Measurements from ENCODE around the gene HNRNPUL1. TPM values are rescaled to one million over a fixed set of nuclear protein-coding genes. Genes with fewer than 3 reads are reported as not detected.

Gene HNRNPUL1
- total RNA-seq, 2 experiments from 2014 or later, result 194 to 360 TPM

GRCh38 chr19:41320568-41320967 lies 56.4 kb downstream of the HNRNPUL1 start:
- Histone ChIP-seq H3K4me3 (ENCODE audit: low read depth, low read length, poor library complexity, severe bottlenecking) (no peak overlapping the region), H3K4me1 (ENCODE audit: insufficient read depth, low read length, poor library complexity, severe bottlenecking) (peaks cover 14% of the 10 kb centered on the region), H3K9me2 (ENCODE audit: insufficient read depth, low read length) (no peaks in the 10 kb centered on the region), H3K79me2 (ENCODE audit: insufficient read depth, low read depth, low read length) (no peaks in the 10 kb centered on the region), H3K27ac (ENCODE audit: low read depth, low read length, poor library complexity, severe bottlenecking) (no peak overlapping the region), H3K9me3 (ENCODE audit: low read length) (no peaks in the 10 kb centered on the region), H4K20me1 (ENCODE audit: insufficient read depth, low read length) (no peaks in the 10 kb centered on the region; the same call in 1 of the 2 replicates), H3K36me3 (ENCODE audit: insufficient read depth, low read length) (peaks cover 83% of the 10 kb centered on the region), H3K4me2 (ENCODE audit: low read length) (no peak overlapping the region), H2AFZ (ENCODE audit: low read length) (no peak overlapping the region)
- ChIA-PET CTCF (ENCODE audit: unreplicated experiment) (no interaction called here), POLR2A (no interaction called here)
- TF ChIP-seq CTCF (conservative IDR thresholded peaks at IDR 0.05; ENCODE audit: low read length), result no peak
- TF ChIP-seq EZH2phosphoT487 (IDR thresholded peaks at IDR 0.05; ENCODE audit: borderline replicate concordance, low read depth, low read length), result no peak
- BruUV-seq (replicated peaks), result no TSS peak
- no peak for DNase-seq (ENCODE audit: low spot score)
- intact Hi-C loops (cut with micrococcal nuclease; ENCODE audit: unreplicated experiment), result no loop called here

GRCh38 chr19:41321204-41321599 lies 57.0 kb downstream of the HNRNPUL1 start:
- no peaks in the 10 kb centered on the region; the same call in 1 of the 2 replicates for H4K20me1 ChIP-seq (ENCODE audit: insufficient read depth, low read length)
- ChIA-PET POLR2A (no interaction called here), CTCF (ENCODE audit: unreplicated experiment) (no interaction called here)
- TF ChIP-seq CTCF (conservative IDR thresholded peaks at IDR 0.05; ENCODE audit: low read length), result no peak
- TF ChIP-seq EZH2phosphoT487 (IDR thresholded peaks at IDR 0.05; ENCODE audit: borderline replicate concordance, low read depth, low read length), result no peak
- H3K79me2 ChIP-seq (ENCODE audit: insufficient read depth, low read depth, low read length), result no peaks in the 10 kb centered on the region
- H3K4me1 ChIP-seq (ENCODE audit: insufficient read depth, low read length, poor library complexity, severe bottlenecking), result peaks cover 20% of the 10 kb centered on the region
- H3K36me3 ChIP-seq (ENCODE audit: insufficient read depth, low read length), result peaks cover 76% of the 10 kb centered on the region
- H3K4me2 ChIP-seq (ENCODE audit: low read length), result no peak overlapping the region
- H2AFZ ChIP-seq (ENCODE audit: low read length), result no peak overlapping the region
- no TSS peak for BruUV-seq (replicated peaks)
- DNase-seq (ENCODE audit: low spot score), result no peak
- H3K9me3 ChIP-seq (ENCODE audit: low read length), result no peaks in the 10 kb centered on the region
- intact Hi-C loops (cut with micrococcal nuclease; ENCODE audit: unreplicated experiment), result no loop called here
- H3K4me3 ChIP-seq (ENCODE audit: low read depth, low read length, poor library complexity, severe bottlenecking), result no peak overlapping the region
- no peak overlapping the region for H3K27ac ChIP-seq (ENCODE audit: low read depth, low read length, poor library complexity, severe bottlenecking)
- H3K9me2 ChIP-seq (ENCODE audit: insufficient read depth, low read length), result no peaks in the 10 kb centered on the region

- Histone ChIP-seq H3K4me1 (ENCODE audit: insufficient read depth, low read length, poor library complexity, severe bottlenecking) (peaks cover 26% of the 10 kb centered on the region), H3K27ac (ENCODE audit: low read depth, low read length, poor library complexity, severe bottlenecking) (no peak overlapping the region), H2AFZ (ENCODE audit: low read length) (no peak overlapping the region), H3K36me3 (ENCODE audit: insufficient read depth, low read length) (peaks cover 71% of the 10 kb centered on the region), H3K9me2 (ENCODE audit: insufficient read depth, low read length) (no peaks in the 10 kb centered on the region), H4K20me1 (ENCODE audit: insufficient read depth, low read length) (no peaks in the 10 kb centered on the region; the same call in 1 of the 2 replicates), H3K4me3 (ENCODE audit: low read depth, low read length, poor library complexity, severe bottlenecking) (no peak overlapping the region), H3K79me2 (ENCODE audit: insufficient read depth, low read depth, low read length) (no peaks in the 10 kb centered on the region), H3K9me3 (ENCODE audit: low read length) (no peaks in the 10 kb centered on the region), H3K4me2 (ENCODE audit: low read length) (no peak overlapping the region)
- CTCF ChIA-PET (ENCODE audit: unreplicated experiment), result no interaction called here
- TF ChIP-seq EZH2phosphoT487 (IDR thresholded peaks at IDR 0.05; ENCODE audit: borderline replicate concordance, low read depth, low read length) (no peak), CTCF (conservative IDR thresholded peaks at IDR 0.05; ENCODE audit: low read length) (peak; percentile 73)
- POLR2A ChIA-PET, result no interaction called here
- BruUV-seq (replicated peaks), result no TSS peak
- intact Hi-C loops (cut with micrococcal nuclease; ENCODE audit: unreplicated experiment), result no loop called here
- peak; percentile 40 for DNase-seq (ENCODE audit: low spot score)
Measured at GRCh38 chr19:41321600-41322270, 57.6 kb downstream of the HNRNPUL1 start.

Data from OCI-LY7 (cell line).